ENCODE results near the gene RXFP1.

GRCh38 chr4:158610790-158611189 lies 89.1 kb downstream of the RXFP1 start:
- TF ChIP-seq CTCF (IDR thresholded peaks at IDR 0.05; ENCODE audit: poor library complexity, severe bottlenecking) (no peak), POLR2AphosphoS5 (IDR thresholded peaks at IDR 0.05) (no peak), MXI1 (conservative IDR thresholded peaks at IDR 0.05; ENCODE audit: poor library complexity, severe bottlenecking) (no peak), REST (IDR thresholded peaks at IDR 0.05; ENCODE audit: borderline replicate concordance) (no peak)

All from neural cell (in vitro differentiated cells).